ENCODE results near the gene RPTN. TPM values are rescaled to one million over a fixed set of nuclear protein-coding genes. Genes with fewer than 3 reads are reported as not detected.
A peak's percentile ranks its signal among the peaks of the same experiment; 100 is the strongest.

RPTN gene
- polyA plus RNA-seq, 1 experiment = not detected

GRCh38 chr1:152191260-152191659 is 32.2 kb upstream of the RPTN start:
- ChIA-PET CTCF (interaction anchor here (0.9 to 2.0 kb wide), 2 partner anchors 49 to 267 kb away, joined by 3 to 6 read pairs; no protein-coding TSS in a partner anchor), POLR2A (no interaction called here)
- Histone ChIP-seq H3K4me3 (ENCODE audit: low read depth, low read length) (no peak overlapping the region), H3K27me3 (ENCODE audit: control insufficient read depth, insufficient read depth, low read length) (no peaks in the 10 kb centered on the region), H3K27ac (ENCODE audit: low read depth, low read length) (no peak overlapping the region), H3K9me3 (ENCODE audit: control insufficient read depth, insufficient read depth, low read length) (peaks cover 9% of the 10 kb centered on the region; the same call in 1 of the 2 replicates)
- no peak for TF ChIP-seq CTCF (IDR thresholded peaks at IDR 0.05; ENCODE audit: low read depth, low read length)
- DNase-seq (ENCODE audit: low read depth, low spot score) = no peak

- ChIA-PET POLR2A (no interaction called here), CTCF (interaction anchor here (0.6 to 0.9 kb wide), 2 partner anchors 49 to 405 kb away, joined by 3 to 6 read pairs; no protein-coding TSS in a partner anchor)
- H3K27me3 ChIP-seq (ENCODE audit: control insufficient read depth, insufficient read depth, low read length) = no peaks in the 10 kb centered on the region
- no peak overlapping the region for H3K27ac ChIP-seq (ENCODE audit: low read depth, low read length)
- DNase-seq (ENCODE audit: low read depth, low spot score) = no peak
- H3K4me3 ChIP-seq (ENCODE audit: low read depth, low read length) = no peak overlapping the region
- peaks cover 9% of the 10 kb centered on the region; the same call in 1 of the 2 replicates for H3K9me3 ChIP-seq (ENCODE audit: control insufficient read depth, insufficient read depth, low read length)
- no peak for TF ChIP-seq CTCF (IDR thresholded peaks at IDR 0.05; ENCODE audit: low read depth, low read length)
Measured at GRCh38 chr1:152190589-152190988, 31.6 kb upstream of the RPTN start.

GRCh38 chr1:152189657-152190442 is 30.8 kb upstream of the RPTN start:
- ChIA-PET CTCF (interaction anchor here (0.6 to 1.8 kb wide), 6 partner anchors 11 to 269 kb away, joined by 3 to 8 read pairs (median 4); no protein-coding TSS in a partner anchor), POLR2A (no interaction called here)
- no peak for DNase-seq (ENCODE audit: low read depth, low spot score)
- peak; percentile 67 for TF ChIP-seq CTCF (IDR thresholded peaks at IDR 0.05; ENCODE audit: low read depth, low read length)
- H3K27me3 ChIP-seq (ENCODE audit: control insufficient read depth, insufficient read depth, low read length) = no peaks in the 10 kb centered on the region
- H3K9me3 ChIP-seq (ENCODE audit: control insufficient read depth, insufficient read depth, low read length) = peaks cover 9% of the 10 kb centered on the region; the same call in 1 of the 2 replicates
- no peak overlapping the region for H3K4me3 ChIP-seq (ENCODE audit: low read depth, low read length)
- H3K27ac ChIP-seq (ENCODE audit: low read depth, low read length) = no peak overlapping the region

GRCh38 chr1:152188673-152189591 is 29.9 kb upstream of the RPTN start:
- Histone ChIP-seq H3K9me3 (ENCODE audit: control insufficient read depth, insufficient read depth, low read length) (peaks cover 9% of the 10 kb centered on the region; the same call in 1 of the 2 replicates), H3K27ac (ENCODE audit: low read depth, low read length) (no peak overlapping the region), H3K27me3 (ENCODE audit: control insufficient read depth, insufficient read depth, low read length) (no peaks in the 10 kb centered on the region), H3K4me3 (ENCODE audit: low read depth, low read length) (peak overlapping the region; percentile 39)
- TF ChIP-seq CTCF (IDR thresholded peaks at IDR 0.05; ENCODE audit: low read depth, low read length) = peak; percentile 53
- DNase-seq (ENCODE audit: low read depth, low spot score) = no peak
- ChIA-PET CTCF (interaction anchor here (0.6 to 1.8 kb wide), 6 partner anchors 10 to 269 kb away, joined by 3 to 8 read pairs (median 4); no protein-coding TSS in a partner anchor), POLR2A (no interaction called here)

All from AG04450 (cell line).